ENCODE measurements around the gene SLC1A5.
"Not testable (repeated sequence)": the region's sequence is repeated elsewhere in the genome, so short reads cannot be mapped to it uniquely, and the experiment has no call there.

Gene SLC1A5

GRCh38 chr19:46788262-46788967 is at the start of gene SLC1A5:
Gene SLC1A5 (minus strand): TSS chr19:46788594. CDS start chr19:46787965, 629 bp downstream.
- peak; percentile 95 for DNase-seq (ENCODE audit: low read depth)

GRCh38 chr19:46838160-46838559 is 49.8 kb upstream of the SLC1A5 start:
- DNase-seq (ENCODE audit: low read depth), result no peak

GRCh38 chr19:46834984-46835383 is 46.6 kb upstream of the SLC1A5 start:
- DNase-seq (ENCODE audit: low read depth), result no peak

- no peak for DNase-seq (ENCODE audit: low read depth)
Observed at GRCh38 chr19:46834121-46834520, 45.7 kb upstream of the SLC1A5 start.

GRCh38 chr19:46830864-46831263 is 42.5 kb upstream of the SLC1A5 start:
- DNase-seq (ENCODE audit: low read depth), result no peak

GRCh38 chr19:46828484-46828883 is 40.1 kb upstream of the SLC1A5 start:
- DNase-seq (ENCODE audit: low read depth), result no peak

- DNase-seq (ENCODE audit: low read depth), result no peak
Observed at GRCh38 chr19:46825731-46826055, 37.3 kb upstream of the SLC1A5 start.

- DNase-seq (ENCODE audit: low read depth), result no peak
Observed at GRCh38 chr19:46824890-46825730, 36.7 kb upstream of the SLC1A5 start.

- no peak for DNase-seq (ENCODE audit: low read depth)
Observed at GRCh38 chr19:46823049-46823448, 34.7 kb upstream of the SLC1A5 start.

GRCh38 chr19:46822410-46822787 is 34.0 kb upstream of the SLC1A5 start:
- DNase-seq (ENCODE audit: low read depth), result not testable (repeated sequence)

GRCh38 chr19:46821512-46822409 is 33.4 kb upstream of the SLC1A5 start:
- peak; percentile 22 for DNase-seq (ENCODE audit: low read depth)

- DNase-seq (ENCODE audit: low read depth), result no peak
Observed at GRCh38 chr19:46818812-46819211, 30.4 kb upstream of the SLC1A5 start.

- DNase-seq (ENCODE audit: low read depth), result no peak
Observed at GRCh38 chr19:46815833-46816627, 27.6 kb upstream of the SLC1A5 start.

GRCh38 chr19:46813839-46814358 is 25.5 kb upstream of the SLC1A5 start:
- DNase-seq (ENCODE audit: low read depth), result no peak

- DNase-seq (ENCODE audit: low read depth), result no peak
Observed at GRCh38 chr19:46812977-46813838, 24.8 kb upstream of the SLC1A5 start.

GRCh38 chr19:46809534-46810272 is 21.3 kb upstream of the SLC1A5 start:
- no peak for DNase-seq (ENCODE audit: low read depth)

GRCh38 chr19:46806656-46807055 is 18.3 kb upstream of the SLC1A5 start:
- DNase-seq (ENCODE audit: low read depth), result no peak

- not testable (repeated sequence) for DNase-seq (ENCODE audit: low read depth)
Observed at GRCh38 chr19:46804432-46804831, 16.0 kb upstream of the SLC1A5 start.

GRCh38 chr19:46803555-46803954 is 15.2 kb upstream of the SLC1A5 start:
- no peak for DNase-seq (ENCODE audit: low read depth)

- no peak for DNase-seq (ENCODE audit: low read depth)
Observed at GRCh38 chr19:46802152-46802551, 13.8 kb upstream of the SLC1A5 start.
